Prostate gland (tissue), 2 donors: Measurements from ENCODE around the gene ANKRD63. TPM values are rescaled to one million over a fixed set of nuclear protein-coding genes. Genes with fewer than 3 reads are reported as not detected.

Experiments
- DNase-seq: peaks from one replicate; pipeline ENCODE4 v3.0.0-alpha.2; 2019; ENCODE audit warnings: low spot score
- H3K27ac ChIP-seq, 2 donors: fragments of 200-600 bp; sonication (generic); 2 replicates each; pipeline ENCODE4 v1.5.1; 2017 to 2019
- H3K27me3 ChIP-seq: fragments of 200-600 bp; sonication (generic); replicated peaks from 2 replicates; pipeline ENCODE4 v1.5.1; 2019; ENCODE audit not compliant: insufficient read depth
- H3K36me3 ChIP-seq, 2 donors: fragments of 200-600 bp; sonication (generic); 1 replicate in 1 of 2; 2 replicates in 1 of 2; pipeline versions ENCODE4 v1.5.1 to v1.8.1; 2017 to 2019
- H3K4me1 ChIP-seq: fragments of 200-600 bp; sonication (generic); replicated peaks from 2 replicates; pipeline ENCODE4 v1.5.1; 2019
- H3K4me3 ChIP-seq, 2 donors: fragments of 200-600 bp; sonication (generic); 2 replicates each; pipeline ENCODE4 v1.5.1; 2017 to 2019
- H3K9me3 ChIP-seq: fragments of 200-600 bp; sonication (generic); 2 replicates; pipeline ENCODE4 v1.5.1; 2017
- POLR2A ChIP-seq: fragments of 450-650 bp; IDR thresholded peaks from one replicate; pipeline ENCODE4 v1.6.1; 2016; ENCODE audit warnings: antibody characterized with exemption, mild to moderate bottlenecking
- POLR2AphosphoS5 ChIP-seq: sonication (generic); formaldehyde crosslinking; IDR thresholded peaks from one replicate; pipeline ENCODE4 v1.6.1; 2017; ENCODE audit warnings: antibody characterized with exemption
- WGBS: methylation state at CpG from one replicate; pipeline ENCODE4 v1.1.5; 2018; 5-methylcytosine and 5-hydroxymethylcytosine counted together
- intact Hi-C: fragments of 100-400 bp; cut with DNase I; formaldehyde crosslinking; loops from one replicate; pipeline ENCODE4 v1.14.2; 2022
- total RNA-seq, 2 donors: library from RNA; depleted of rRNA; stranded (reverse); fragments of >200 nt; gene quantifications; one replicate each; pipeline ENCODE4 v1.1.0, GENCODE V29; 2016
- TF ChIP-seq, protein P1 (sequence below), 4 experiments: fragments of 200-600 bp in 2 of 4; fragments of 450-650 bp in 2 of 4; sonication (generic) in 2 of 4; IDR thresholded peaks; 1 replicate in 3 of 4; 2 replicates in 1 of 4; pipeline ENCODE4 v1.5.1; 2016 to 2019; ENCODE audit warnings: antibody characterized with exemption in 4 of 4, mild to moderate bottlenecking in 2 of 4, moderate library complexity in 2 of 4

ANKRD63 gene
- total RNA-seq, 2 donors from 2014 or later: 2.7 TPM; not detected in 1

DNA sequence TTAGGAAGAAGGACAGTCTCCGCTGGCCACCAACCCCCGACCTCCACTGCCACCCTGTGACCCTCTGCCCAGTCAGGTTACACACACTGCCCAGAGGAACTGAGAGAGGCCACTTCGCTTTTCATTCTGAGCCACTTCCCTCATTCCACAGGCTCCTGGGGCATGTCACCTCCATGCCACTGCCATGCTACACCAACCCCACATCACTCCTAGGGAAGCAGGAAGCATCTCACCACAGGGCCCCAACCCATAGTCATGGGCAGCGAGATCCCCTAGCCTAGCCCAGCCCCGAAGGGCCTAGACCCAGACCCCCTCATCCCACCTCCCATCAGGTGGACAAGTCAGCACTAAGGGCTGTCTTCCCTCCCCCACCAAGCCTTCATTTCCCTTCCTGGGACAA, 23.5 kb upstream of the ANKRD63 start:
- Histone ChIP-seq H3K27me3 (no peaks in the 10 kb centered on the region), H3K4me1 (no peaks in the 10 kb centered on the region), H3K4me3 (no peak overlapping the region), H3K27ac (no peak overlapping the region), H3K36me3 (no peaks in the 10 kb centered on the region), H3K9me3 (no peaks in the 10 kb centered on the region)
- DNase-seq: no peak
- TF ChIP-seq POLR2AphosphoS5 (no peak), POLR2A (no peak)
- TF ChIP-seq, protein P1, sequence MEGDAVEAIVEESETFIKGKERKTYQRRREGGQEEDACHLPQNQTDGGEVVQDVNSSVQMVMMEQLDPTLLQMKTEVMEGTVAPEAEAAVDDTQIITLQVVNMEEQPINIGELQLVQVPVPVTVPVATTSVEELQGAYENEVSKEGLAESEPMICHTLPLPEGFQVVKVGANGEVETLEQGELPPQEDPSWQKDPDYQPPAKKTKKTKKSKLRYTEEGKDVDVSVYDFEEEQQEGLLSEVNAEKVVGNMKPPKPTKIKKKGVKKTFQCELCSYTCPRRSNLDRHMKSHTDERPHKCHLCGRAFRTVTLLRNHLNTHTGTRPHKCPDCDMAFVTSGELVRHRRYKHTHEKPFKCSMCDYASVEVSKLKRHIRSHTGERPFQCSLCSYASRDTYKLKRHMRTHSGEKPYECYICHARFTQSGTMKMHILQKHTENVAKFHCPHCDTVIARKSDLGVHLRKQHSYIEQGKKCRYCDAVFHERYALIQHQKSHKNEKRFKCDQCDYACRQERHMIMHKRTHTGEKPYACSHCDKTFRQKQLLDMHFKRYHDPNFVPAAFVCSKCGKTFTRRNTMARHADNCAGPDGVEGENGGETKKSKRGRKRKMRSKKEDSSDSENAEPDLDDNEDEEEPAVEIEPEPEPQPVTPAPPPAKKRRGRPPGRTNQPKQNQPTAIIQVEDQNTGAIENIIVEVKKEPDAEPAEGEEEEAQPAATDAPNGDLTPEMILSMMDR (IDR thresholded peaks at IDR 0.05): no peak
- intact Hi-C loops: no loop called here
- WGBS: 87% methylated on average over 5 of the region's 5 CpGs

DNA sequence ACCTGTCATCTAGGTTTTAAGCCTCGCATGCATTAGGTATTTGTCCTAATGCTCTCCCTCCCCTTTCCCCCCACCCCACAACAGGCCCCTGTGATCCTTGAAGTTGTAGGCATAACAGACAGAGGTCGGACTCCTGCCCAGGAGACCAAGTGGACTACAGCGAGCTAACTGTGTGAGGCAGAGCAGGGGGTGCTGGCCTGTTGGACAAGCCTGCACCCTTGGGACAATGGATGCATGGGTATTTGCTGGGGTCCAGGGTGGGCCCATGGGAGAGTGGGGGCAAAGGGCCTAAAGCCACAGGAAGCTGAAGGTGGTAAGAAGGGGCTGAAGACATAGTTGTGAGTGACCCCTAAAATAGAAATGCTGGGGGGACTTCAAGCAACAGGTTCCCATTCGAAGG, 22.4 kb upstream of the ANKRD63 start:
- no peaks in the 10 kb centered on the region for H3K36me3 ChIP-seq
- H3K27me3 ChIP-seq: no peaks in the 10 kb centered on the region
- DNase-seq: no peak
- TF ChIP-seq POLR2A: no peak
- no peak for TF ChIP-seq POLR2AphosphoS5
- TF ChIP-seq, protein P1 (IDR thresholded peaks at IDR 0.05): no peak
- H3K9me3 ChIP-seq: no peaks in the 10 kb centered on the region
- WGBS: 85% methylated on average over 4 of the region's 4 CpGs
- H3K4me1 ChIP-seq: no peaks in the 10 kb centered on the region
- no peak overlapping the region for H3K27ac ChIP-seq
- no peak overlapping the region for H3K4me3 ChIP-seq
- intact Hi-C loops: no loop called here

DNA sequence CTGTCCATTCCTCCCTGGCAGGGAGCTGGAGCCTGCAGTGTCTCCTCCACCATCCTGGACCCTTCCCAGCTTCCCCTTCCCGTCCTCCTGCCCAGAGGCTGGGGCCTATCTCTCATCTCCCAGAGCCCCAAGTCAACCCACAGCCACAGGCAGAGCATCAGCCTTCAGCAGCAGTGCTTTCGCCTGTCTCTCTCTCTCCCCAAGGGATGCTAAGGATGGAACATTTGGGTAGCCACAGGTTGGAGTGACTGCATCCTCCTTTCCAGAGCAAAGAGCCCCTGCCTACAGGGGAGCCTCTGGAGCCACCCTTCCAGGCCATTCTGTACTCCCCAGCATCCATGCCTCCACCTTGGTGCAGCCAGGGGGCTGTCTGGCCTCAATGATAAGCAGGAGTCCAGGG, 20.7 kb upstream of the ANKRD63 start:
- 95% methylated on average over 2 of the region's 2 CpGs for WGBS
- intact Hi-C loops: no loop called here
- Histone ChIP-seq H3K4me3 (no peak overlapping the region), H3K36me3 (no peaks in the 10 kb centered on the region), H3K27ac (no peak overlapping the region), H3K9me3 (no peaks in the 10 kb centered on the region), H3K4me1 (no peaks in the 10 kb centered on the region), H3K27me3 (no peaks in the 10 kb centered on the region)
- no peak for DNase-seq
- TF ChIP-seq POLR2AphosphoS5 (no peak), POLR2A (no peak)
- TF ChIP-seq, protein P1 (IDR thresholded peaks at IDR 0.05): no peak

DNA sequence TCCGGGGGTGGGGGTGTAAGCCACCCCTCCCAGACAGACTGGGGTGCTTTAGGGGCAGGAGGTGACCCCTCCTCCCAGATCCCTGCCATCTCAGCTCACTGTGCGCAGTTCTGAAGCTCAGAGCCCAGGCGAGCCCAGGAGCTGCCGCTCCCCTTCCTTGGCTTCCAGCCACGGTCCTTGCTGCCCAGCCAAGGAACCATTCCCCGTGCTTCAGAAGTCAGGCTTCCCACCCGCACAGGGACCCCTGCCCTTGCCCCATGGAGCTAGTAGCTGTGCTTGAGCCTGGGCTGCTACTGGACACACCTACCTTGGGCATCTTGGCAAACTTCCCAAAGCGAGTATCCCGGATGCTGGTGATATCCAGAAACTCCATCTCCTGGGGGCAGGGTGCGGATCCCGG, 20.1 kb upstream of the ANKRD63 start:
- TF ChIP-seq POLR2AphosphoS5: no peak
- TF ChIP-seq, protein P1 (IDR thresholded peaks at IDR 0.05): no peak
- no peak for TF ChIP-seq POLR2A
- Histone ChIP-seq H3K27ac (no peak overlapping the region), H3K9me3 (no peaks in the 10 kb centered on the region), H3K27me3 (no peaks in the 10 kb centered on the region), H3K4me1 (no peaks in the 10 kb centered on the region), H3K36me3 (no peaks in the 10 kb centered on the region), H3K4me3 (no peak overlapping the region)
- 65% methylated on average over 10 of the region's 11 CpGs for WGBS
- no peak for DNase-seq
- intact Hi-C loops: no loop called here

DNA sequence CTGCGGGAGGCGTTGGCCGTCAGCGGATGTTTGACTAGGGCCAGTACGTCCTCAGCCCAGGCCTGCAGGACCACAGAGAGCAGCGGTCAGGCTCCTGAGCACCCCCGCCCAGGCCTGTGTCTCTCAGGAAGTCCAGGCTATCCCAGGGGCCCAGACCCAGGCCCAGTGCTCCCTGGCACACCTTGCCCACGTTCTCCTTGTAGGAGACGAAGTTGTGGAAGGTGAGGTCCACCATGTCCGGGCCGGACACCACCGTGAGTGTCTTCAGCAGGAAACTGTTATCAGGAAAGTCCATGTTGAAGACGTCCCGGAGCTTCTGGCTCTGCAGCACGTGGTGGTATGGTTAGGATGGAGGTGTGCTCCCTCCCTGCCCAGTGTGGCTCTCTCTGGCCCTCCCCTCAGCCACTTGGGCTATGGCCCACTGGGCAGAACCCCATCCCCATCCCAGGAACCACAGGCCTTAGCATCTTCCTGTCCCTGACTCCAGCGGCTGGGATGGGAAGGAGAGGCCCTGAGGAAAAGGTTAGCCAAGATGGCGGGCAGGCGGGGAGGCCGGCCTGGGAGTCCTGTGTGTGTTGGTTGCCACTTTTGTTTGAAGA, 19.5 kb upstream of the ANKRD63 start:
- intact Hi-C loops: no loop called here
- no peak overlapping the region for H3K27ac ChIP-seq
- no peaks in the 10 kb centered on the region for H3K4me1 ChIP-seq
- H3K36me3 ChIP-seq: no peaks in the 10 kb centered on the region
- H3K4me3 ChIP-seq: no peak overlapping the region
- no peaks in the 10 kb centered on the region for H3K9me3 ChIP-seq
- no peak for DNase-seq
- 95% methylated on average over 19 of the region's 19 CpGs for WGBS
- no peaks in the 10 kb centered on the region for H3K27me3 ChIP-seq
- TF ChIP-seq, protein P1 (IDR thresholded peaks at IDR 0.05): no peak
- TF ChIP-seq POLR2A: no peak
- no peak for TF ChIP-seq POLR2AphosphoS5
